Prostate gland (tissue), 2 donors: ENCODE data around the gene LRRC46.

Source experiments
- POLR2AphosphoS5 ChIP-seq: sonication (generic); formaldehyde crosslinking; IDR thresholded peaks from one replicate; pipeline ENCODE4 v1.6.1; 2017; ENCODE audit warnings: antibody characterized with exemption
- TF ChIP-seq, protein P1 (sequence below), 4 experiments: fragments of 200-600 bp in 2 of 4; fragments of 450-650 bp in 2 of 4; sonication (generic) in 2 of 4; IDR thresholded peaks; 1 replicate in 3 of 4; 2 replicates in 1 of 4; pipeline ENCODE4 v1.5.1; 2016 to 2019; ENCODE audit warnings: antibody characterized with exemption in 4 of 4, mild to moderate bottlenecking in 2 of 4, moderate library complexity in 2 of 4

GRCh38 chr17:47815106-47815918, 16.2 kb upstream of the LRRC46 start:
- TF ChIP-seq, protein P1, sequence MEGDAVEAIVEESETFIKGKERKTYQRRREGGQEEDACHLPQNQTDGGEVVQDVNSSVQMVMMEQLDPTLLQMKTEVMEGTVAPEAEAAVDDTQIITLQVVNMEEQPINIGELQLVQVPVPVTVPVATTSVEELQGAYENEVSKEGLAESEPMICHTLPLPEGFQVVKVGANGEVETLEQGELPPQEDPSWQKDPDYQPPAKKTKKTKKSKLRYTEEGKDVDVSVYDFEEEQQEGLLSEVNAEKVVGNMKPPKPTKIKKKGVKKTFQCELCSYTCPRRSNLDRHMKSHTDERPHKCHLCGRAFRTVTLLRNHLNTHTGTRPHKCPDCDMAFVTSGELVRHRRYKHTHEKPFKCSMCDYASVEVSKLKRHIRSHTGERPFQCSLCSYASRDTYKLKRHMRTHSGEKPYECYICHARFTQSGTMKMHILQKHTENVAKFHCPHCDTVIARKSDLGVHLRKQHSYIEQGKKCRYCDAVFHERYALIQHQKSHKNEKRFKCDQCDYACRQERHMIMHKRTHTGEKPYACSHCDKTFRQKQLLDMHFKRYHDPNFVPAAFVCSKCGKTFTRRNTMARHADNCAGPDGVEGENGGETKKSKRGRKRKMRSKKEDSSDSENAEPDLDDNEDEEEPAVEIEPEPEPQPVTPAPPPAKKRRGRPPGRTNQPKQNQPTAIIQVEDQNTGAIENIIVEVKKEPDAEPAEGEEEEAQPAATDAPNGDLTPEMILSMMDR (IDR thresholded peaks at IDR 0.05): no peak
- no peak for TF ChIP-seq POLR2AphosphoS5
